Activated naive CD4-positive, alpha-beta T cell treated with anti-CD3 and anti-CD28 coated beads, Interleukin-2, amount 50 U/mL, for 16 hours (primary cell): Measurements from ENCODE around the gene SGCD.
A peak's percentile ranks its signal among the peaks of the same experiment; 100 is the strongest.

Experiments used
- DNase-seq: peaks from one replicate; pipeline ENCODE4 v3.0.0-alpha.2; 2020

Gene SGCD

DNA sequence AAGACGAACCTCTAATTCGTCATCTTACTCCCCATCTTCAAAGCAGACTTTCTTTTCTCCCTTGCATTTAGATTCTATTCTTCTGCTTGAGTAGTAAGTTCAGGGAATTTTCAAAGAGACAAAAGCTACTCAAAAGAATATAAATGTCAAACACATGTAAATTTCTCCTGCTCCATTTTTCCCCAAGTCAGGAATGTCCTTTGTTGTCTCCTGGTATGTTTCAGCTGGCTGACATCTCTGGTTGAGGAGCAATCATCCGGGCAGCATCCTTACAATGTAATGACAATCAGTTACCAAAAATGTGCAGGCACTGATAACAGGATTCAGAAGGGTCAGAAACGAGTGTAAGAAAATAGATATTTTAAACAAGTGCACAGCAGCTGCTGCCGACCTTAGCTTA is 475.5 kb downstream of the SGCD start:
- no peak for DNase-seq

DNA sequence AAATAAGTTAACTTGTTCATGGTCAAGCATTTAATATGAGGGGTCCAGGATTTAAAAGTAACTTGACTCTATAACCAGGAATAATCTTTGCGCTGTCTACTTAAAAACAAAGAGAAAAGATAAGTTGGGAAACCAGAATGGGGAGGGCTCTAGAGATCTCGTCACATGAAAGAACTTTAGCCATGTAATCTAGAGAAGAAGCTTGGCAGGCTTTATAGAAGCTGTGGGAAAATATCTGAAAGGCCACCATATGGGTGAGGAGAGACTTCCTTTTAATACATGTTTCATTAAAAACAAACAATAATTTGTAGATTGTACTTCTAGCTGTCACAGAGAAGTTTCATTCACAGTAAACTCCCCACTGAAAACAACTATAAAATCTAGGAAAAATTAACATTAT is 476.4 kb downstream of the SGCD start:
- no peak for DNase-seq

DNA sequence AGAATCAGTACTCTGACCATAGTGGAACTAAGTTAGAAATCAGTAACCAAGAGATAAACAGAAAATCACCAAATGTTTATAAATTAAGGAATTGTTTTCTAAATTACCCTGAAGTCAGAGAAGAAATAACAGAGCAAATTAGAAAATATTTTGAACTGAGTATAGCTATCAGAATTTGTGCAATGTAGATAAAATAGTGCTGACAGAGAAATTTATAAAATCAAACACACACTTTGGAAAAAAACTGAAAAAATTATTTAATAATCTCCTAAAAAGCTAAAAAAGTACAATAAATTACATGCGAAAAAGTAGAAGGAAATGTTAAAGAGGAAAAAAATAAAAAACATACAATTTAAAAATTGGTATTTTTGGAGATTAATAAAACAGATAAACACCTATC is 486.0 kb downstream of the SGCD start:
- no peak for DNase-seq

DNA sequence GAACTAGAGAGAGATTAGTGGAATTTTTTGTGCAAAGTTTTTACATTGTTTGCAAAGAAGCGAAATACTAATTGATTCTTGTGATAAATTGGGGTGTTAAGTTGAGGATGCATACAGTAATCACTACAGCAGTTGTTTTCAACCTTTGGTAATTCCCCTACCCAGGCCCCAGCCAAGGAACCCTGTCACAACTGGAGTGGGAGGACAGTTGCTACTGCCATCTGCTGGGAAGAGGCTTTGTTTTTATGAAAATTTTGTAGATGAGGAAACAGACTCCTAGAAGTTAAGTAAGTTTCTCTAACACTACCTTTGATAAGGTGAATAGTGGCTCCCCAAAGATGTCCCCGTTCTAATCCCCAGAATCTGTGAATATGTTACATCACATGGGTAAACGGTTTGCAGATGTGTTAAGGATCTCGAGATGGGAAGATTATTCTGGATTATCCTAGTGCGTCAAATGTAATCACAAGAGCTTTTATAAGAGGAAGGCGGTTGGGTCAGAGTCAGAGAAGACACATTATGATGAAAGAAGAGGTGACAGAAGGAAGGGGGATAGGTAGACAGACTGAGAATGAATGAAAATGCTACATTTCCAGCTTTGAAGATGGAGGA is 489.1 kb downstream of the SGCD start:
- peak; percentile 34 for DNase-seq
